Endothelial cell (in vitro differentiated cells): Measurements from ENCODE around the gene TBC1D5. TPM values are rescaled to one million over a fixed set of nuclear protein-coding genes. Genes with fewer than 3 reads are reported as not detected.

Experiments
- DNase-seq: peaks from one replicate; pipeline ENCODE4 v3.0.0; 2021; ENCODE audit warnings: low spot score
- H3K27ac Mint-ChIP-seq: one replicate; pipeline ENCODE4 v1.8.0; 2021; ENCODE audit warnings: mixed read lengths, inconsistent platforms; ENCODE audit not compliant: unreplicated experiment
- H3K27me3 Mint-ChIP-seq: one replicate; pipeline ENCODE4 v1.8.0; 2021; ENCODE audit warnings: mild to moderate bottlenecking, moderate library complexity, mixed read lengths, inconsistent platforms; ENCODE audit not compliant: unreplicated experiment
- H3K36me3 Mint-ChIP-seq: one replicate; pipeline ENCODE4 v1.8.0; 2021; ENCODE audit warnings: mild to moderate bottlenecking, low read depth, mixed read lengths, inconsistent platforms; ENCODE audit not compliant: unreplicated experiment
- H3K4me1 Mint-ChIP-seq: one replicate; pipeline ENCODE4 v1.8.0; 2021; ENCODE audit warnings: mild to moderate bottlenecking, mixed read lengths, inconsistent platforms; ENCODE audit not compliant: unreplicated experiment
- H3K4me3 Mint-ChIP-seq: one replicate; pipeline ENCODE4 v1.8.0; 2021; ENCODE audit warnings: mild to moderate bottlenecking, mixed read lengths, inconsistent platforms; ENCODE audit not compliant: unreplicated experiment
- H3K9me3 Mint-ChIP-seq: one replicate; pipeline ENCODE4 v1.8.0; 2021; ENCODE audit warnings: mixed read lengths, inconsistent platforms; ENCODE audit not compliant: unreplicated experiment
- total RNA-seq: library from RNA; stranded (reverse); fragmentation: NEBNext Ultra II Directional; extraction: Animal tissue kit (Norgen Biotek cat#: 25700); gene quantifications from one replicate; pipeline ENCODE4 v1.2.1, GENCODE V29; 2021; ENCODE audit not compliant: unreplicated experiment
- TF ChIP-seq, protein P1 (sequence below): fragments of 200-600 bp; sonication (generic); IDR thresholded peaks from one replicate; pipeline ENCODE4 v1.5.0; 2021; ENCODE audit warnings: antibody characterized with exemption; ENCODE audit not compliant: unreplicated experiment

TBC1D5 gene
- total RNA-seq, 1 donor from 2014 or later: 48.2 TPM

DNA sequence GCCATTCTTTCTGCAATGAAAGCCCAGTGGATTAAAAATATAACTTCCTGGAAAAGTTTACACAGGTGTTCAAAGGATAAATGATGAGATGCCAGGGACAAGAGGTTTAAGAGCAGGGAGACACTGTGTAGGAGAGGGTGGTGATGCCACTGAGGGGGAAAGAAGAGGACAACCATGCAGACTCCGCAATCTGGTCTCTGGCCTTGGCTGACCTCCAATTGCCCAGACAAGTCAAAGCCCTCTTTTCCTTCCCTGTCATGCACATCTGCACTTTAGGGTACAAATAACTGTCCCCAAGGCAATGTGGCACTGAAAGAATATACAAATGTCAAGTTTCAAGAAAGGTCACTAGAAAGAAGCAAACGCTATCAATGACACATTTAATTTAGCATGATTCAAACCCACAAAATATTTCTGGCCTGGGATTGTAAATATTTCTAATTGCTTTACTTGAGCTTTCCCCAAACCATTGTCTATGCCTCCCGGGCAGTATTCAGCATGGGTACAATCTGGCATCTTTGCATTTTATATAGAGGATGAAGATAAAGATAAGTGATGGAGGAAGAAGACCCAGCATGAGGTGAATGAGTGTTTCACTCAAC is 538.3 kb downstream of the TBC1D5 start:
- peaks cover 31% of the 10 kb centered on the region for H3K36me3 Mint-ChIP-seq
- no peaks in the 10 kb centered on the region for H3K27me3 Mint-ChIP-seq
- H3K9me3 Mint-ChIP-seq: peaks cover 7% of the 10 kb centered on the region
- no peak for DNase-seq
- TF ChIP-seq, protein P1, sequence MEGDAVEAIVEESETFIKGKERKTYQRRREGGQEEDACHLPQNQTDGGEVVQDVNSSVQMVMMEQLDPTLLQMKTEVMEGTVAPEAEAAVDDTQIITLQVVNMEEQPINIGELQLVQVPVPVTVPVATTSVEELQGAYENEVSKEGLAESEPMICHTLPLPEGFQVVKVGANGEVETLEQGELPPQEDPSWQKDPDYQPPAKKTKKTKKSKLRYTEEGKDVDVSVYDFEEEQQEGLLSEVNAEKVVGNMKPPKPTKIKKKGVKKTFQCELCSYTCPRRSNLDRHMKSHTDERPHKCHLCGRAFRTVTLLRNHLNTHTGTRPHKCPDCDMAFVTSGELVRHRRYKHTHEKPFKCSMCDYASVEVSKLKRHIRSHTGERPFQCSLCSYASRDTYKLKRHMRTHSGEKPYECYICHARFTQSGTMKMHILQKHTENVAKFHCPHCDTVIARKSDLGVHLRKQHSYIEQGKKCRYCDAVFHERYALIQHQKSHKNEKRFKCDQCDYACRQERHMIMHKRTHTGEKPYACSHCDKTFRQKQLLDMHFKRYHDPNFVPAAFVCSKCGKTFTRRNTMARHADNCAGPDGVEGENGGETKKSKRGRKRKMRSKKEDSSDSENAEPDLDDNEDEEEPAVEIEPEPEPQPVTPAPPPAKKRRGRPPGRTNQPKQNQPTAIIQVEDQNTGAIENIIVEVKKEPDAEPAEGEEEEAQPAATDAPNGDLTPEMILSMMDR: no peak
- no peak overlapping the region for H3K27ac Mint-ChIP-seq
- H3K4me3 Mint-ChIP-seq: no peak overlapping the region
- H3K4me1 Mint-ChIP-seq: peaks cover 3% of the 10 kb centered on the region

DNA sequence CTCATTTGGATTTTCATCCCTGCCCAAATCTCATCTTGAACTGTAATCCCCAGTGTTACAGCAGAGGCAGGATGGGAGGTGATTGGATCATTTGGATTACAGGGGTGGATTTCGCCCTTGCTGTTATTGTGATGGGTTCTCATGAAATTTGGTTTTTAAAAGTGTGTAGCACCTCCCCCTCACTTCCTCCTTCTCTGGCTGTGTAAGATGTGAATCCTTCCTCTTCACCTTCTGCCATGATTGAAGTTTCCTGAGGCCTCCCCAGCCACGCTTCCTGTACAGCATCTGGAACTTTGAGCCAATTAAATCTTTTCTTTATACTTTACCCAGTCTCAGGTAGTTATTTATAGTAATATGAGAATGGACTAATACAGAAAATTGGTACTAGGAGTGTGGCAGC is 540.9 kb downstream of the TBC1D5 start:
- H3K4me3 Mint-ChIP-seq: no peak overlapping the region
- TF ChIP-seq, protein P1: no peak
- peaks cover 31% of the 10 kb centered on the region for H3K36me3 Mint-ChIP-seq
- peaks cover 3% of the 10 kb centered on the region for H3K4me1 Mint-ChIP-seq
- no peak overlapping the region for H3K27ac Mint-ChIP-seq
- H3K9me3 Mint-ChIP-seq: peaks cover 7% of the 10 kb centered on the region
- no peaks in the 10 kb centered on the region for H3K27me3 Mint-ChIP-seq
- DNase-seq: no peak

DNA sequence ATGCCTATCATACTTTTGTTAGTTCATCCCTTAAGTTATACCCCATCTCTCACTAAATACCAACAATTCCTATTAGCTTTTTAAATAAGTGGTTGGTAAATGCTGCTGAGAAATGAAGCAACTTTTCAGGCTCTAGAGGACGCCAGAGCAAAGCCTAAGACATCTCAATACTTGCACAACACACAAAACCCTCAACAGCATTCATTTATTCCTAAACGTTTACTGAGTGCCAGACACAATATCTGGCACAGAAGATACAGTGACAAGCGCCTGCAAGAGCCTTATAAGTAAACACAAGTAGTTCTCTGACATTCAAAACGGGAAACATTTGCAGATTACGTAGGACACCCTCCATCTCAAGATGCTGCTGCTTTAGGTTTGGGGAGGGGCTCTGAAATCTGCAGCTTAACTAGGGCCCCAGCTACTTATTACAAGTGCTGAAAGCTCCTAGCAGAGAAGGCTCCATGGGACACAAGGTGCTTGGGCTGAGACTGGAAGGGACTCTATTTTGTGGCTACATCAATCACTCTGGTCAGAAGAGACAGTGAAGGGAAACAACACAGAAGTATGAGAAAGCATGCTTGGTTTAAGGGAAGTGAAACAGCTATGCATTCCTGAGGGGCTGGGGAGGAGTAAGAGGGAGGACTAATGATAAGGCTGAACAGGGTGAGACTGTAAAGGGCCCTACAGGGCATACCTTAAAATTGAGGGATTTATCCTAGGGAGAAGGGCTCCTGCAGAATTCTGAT is 546.4 kb downstream of the TBC1D5 start:
- TF ChIP-seq, protein P1: no peak

DNA sequence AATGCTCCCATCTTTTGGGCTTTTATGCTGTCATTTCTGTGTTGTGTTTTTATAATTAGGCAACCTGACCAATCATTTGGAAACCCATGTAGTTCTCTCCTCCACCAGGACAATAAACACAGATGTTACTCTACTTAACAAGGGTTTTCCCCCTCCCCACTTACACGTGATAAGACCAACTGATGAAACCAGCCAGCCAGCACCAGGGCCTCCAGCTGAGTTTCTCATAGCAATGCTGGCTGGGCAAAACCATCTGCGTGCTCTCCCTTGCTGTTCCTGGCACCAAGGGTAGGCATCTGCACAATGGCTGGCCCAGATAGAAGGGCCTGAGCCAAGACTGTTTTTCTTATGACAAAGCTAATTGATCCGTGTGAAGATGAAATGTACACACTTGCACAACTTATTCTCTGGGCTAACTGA is 547.2 kb downstream of the TBC1D5 start:
- H3K9me3 Mint-ChIP-seq: no peaks in the 10 kb centered on the region
- no peak for DNase-seq
- H3K4me1 Mint-ChIP-seq: peaks cover 25% of the 10 kb centered on the region
- TF ChIP-seq, protein P1: no peak
- no peak overlapping the region for H3K27ac Mint-ChIP-seq
- no peaks in the 10 kb centered on the region for H3K36me3 Mint-ChIP-seq
- H3K27me3 Mint-ChIP-seq: no peaks in the 10 kb centered on the region
- H3K4me3 Mint-ChIP-seq: no peak overlapping the region

More for the DNA sequence above, 546.4 kb downstream of the TBC1D5 start:
- Mint-ChIP-seq H3K4me1 (peaks cover 17% of the 10 kb centered on the region), H3K27me3 (no peaks in the 10 kb centered on the region), H3K4me3 (no peak overlapping the region), H3K36me3 (peaks cover 6% of the 10 kb centered on the region), H3K27ac (no peak overlapping the region), H3K9me3 (no peaks in the 10 kb centered on the region)
- no peak for DNase-seq

DNA sequence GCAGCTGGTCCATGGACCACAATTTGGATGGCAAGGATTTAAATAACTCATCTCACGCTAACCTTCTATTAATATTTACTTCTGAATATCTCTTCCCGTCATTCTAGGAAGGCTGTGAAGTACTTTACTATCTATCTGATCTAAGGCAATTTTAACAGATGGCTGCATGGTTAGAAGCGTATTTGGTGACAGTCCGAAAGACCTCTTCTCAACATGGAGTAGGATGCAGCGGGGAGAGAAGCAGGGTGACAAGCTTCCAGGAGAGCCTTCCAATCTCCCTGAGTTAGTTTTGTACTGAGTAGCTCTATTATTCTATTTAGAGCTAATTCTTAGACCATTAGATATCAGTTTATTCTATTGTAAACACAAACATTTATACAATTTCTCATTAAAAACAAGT is 548.3 kb downstream of the TBC1D5 start:
- Mint-ChIP-seq H3K27me3 (no peaks in the 10 kb centered on the region), H3K27ac (no peak overlapping the region), H3K4me1 (peaks cover 27% of the 10 kb centered on the region), H3K9me3 (no peaks in the 10 kb centered on the region), H3K4me3 (no peak overlapping the region), H3K36me3 (no peaks in the 10 kb centered on the region)
- no peak for DNase-seq
- TF ChIP-seq, protein P1: no peak
